Measurements from ENCODE around the gene IFI27L2.

The IFI27L2 gene

GRCh38 chr14:94165744-94166143 lies 36.3 kb upstream of the IFI27L2 start:
- ChIA-PET POLR2A (no interaction called here), CTCF (interaction anchor here (1.1 to 1.4 kb wide), 2 partner anchors 27 to 226 kb away, joined by 3 to 4 read pairs; no protein-coding TSS in a partner anchor)
- H3K4me3 ChIP-seq (ENCODE audit: low read depth, low read length) = no peak overlapping the region
- no peak for DNase-seq (ENCODE audit: low read depth, low spot score)
- TF ChIP-seq CTCF (IDR thresholded peaks at IDR 0.05; ENCODE audit: insufficient read depth, low read length, missing control alignments) = no peak

- H3K4me3 ChIP-seq (ENCODE audit: low read depth, low read length) = no peak overlapping the region; the same call in 1 of the 2 replicates
- ChIA-PET POLR2A (no interaction called here), CTCF (interaction anchor here (1.1 to 1.4 kb wide), 4 partner anchors 26 to 225 kb away, joined by 3 to 4 read pairs (median 4); no protein-coding TSS in a partner anchor)
- DNase-seq (ENCODE audit: low read depth, low spot score) = no peak
- no peak for TF ChIP-seq CTCF (IDR thresholded peaks at IDR 0.05; ENCODE audit: insufficient read depth, low read length, missing control alignments)
These were observed 35.5 kb upstream of the IFI27L2 start for GRCh38 chr14:94164685-94165431.

- ChIA-PET CTCF (interaction anchor here (1.1 to 1.4 kb wide), 3 partner anchors 27 to 110 kb away, joined by 3 to 5 read pairs (median 4); no protein-coding TSS in a partner anchor), POLR2A (no interaction called here)
- no peak for TF ChIP-seq CTCF (IDR thresholded peaks at IDR 0.05; ENCODE audit: insufficient read depth, low read length, missing control alignments)
- DNase-seq (ENCODE audit: low read depth, low spot score) = no peak
- H3K4me3 ChIP-seq (ENCODE audit: low read depth, low read length) = no peak overlapping the region
These were observed 34.4 kb upstream of the IFI27L2 start for GRCh38 chr14:94163796-94164195.

GRCh38 chr14:94162466-94162865 lies 33.1 kb upstream of the IFI27L2 start:
- CTCF ChIA-PET = interaction anchor here (0.9 to 1.9 kb wide), 5 partner anchors 9 to 162 kb away, joined by 3 to 10 read pairs (median 3); no protein-coding TSS in a partner anchor
- TF ChIP-seq CTCF (IDR thresholded peaks at IDR 0.05; ENCODE audit: insufficient read depth, low read length, missing control alignments) = no peak
- POLR2A ChIA-PET = no interaction called here
- DNase-seq (ENCODE audit: low read depth, low spot score) = no peak
- H3K4me3 ChIP-seq (ENCODE audit: low read depth, low read length) = no peak overlapping the region

- ChIA-PET CTCF (interaction anchor here (0.9 to 1.9 kb wide), 5 partner anchors 9 to 161 kb away, joined by 3 to 10 read pairs (median 3); no protein-coding TSS in a partner anchor), POLR2A (no interaction called here)
- no peak overlapping the region for H3K4me3 ChIP-seq (ENCODE audit: low read depth, low read length)
- DNase-seq (ENCODE audit: low read depth, low spot score) = no peak
- TF ChIP-seq CTCF (IDR thresholded peaks at IDR 0.05; ENCODE audit: insufficient read depth, low read length, missing control alignments) = no peak
These were observed 32.6 kb upstream of the IFI27L2 start for GRCh38 chr14:94161981-94162380.

GRCh38 chr14:94161058-94161457 lies 31.7 kb upstream of the IFI27L2 start:
- POLR2A ChIA-PET = no interaction called here
- TF ChIP-seq CTCF (IDR thresholded peaks at IDR 0.05; ENCODE audit: insufficient read depth, low read length, missing control alignments) = no peak
- CTCF ChIA-PET = interaction anchor here (0.6 to 1.5 kb wide), 2 partner anchors 21 to 29 kb away, joined by 3 read pairs; no protein-coding TSS in a partner anchor
- DNase-seq (ENCODE audit: low read depth, low spot score) = no peak
- H3K4me3 ChIP-seq (ENCODE audit: low read depth, low read length) = no peak overlapping the region

Measured in AG04449 (cell line).